Embryonic facial prominence (tissue), 1 donor: ENCODE measurements around the gene ANP32D.
"Not testable (repeated sequence)": the region's sequence is repeated elsewhere in the genome, so short reads cannot be mapped to it uniquely, and the experiment has no call there.

Experiments
- DNase-seq: peaks from one replicate; pipeline ENCODE4 v3.0.0-alpha.2; 2016; ENCODE audit errors: extremely low spot score

ANP32D gene

GRCh38 chr12:48472259-48472658, at the start of gene ANP32D:
Gene ANP32D (plus strand): TSS chr12:48472559. CDS start chr12:48472665, 106 bp downstream.
- DNase-seq: no peak

- no peak for DNase-seq
Observed at GRCh38 chr12:48423171-48423570, 49.2 kb upstream of the ANP32D start.

GRCh38 chr12:48424644-48425043, 47.7 kb upstream of the ANP32D start:
- DNase-seq: no peak

GRCh38 chr12:48434016-48434415, 38.3 kb upstream of the ANP32D start:
- not testable (repeated sequence) for DNase-seq

GRCh38 chr12:48441069-48441468, 31.3 kb upstream of the ANP32D start:
- DNase-seq: no peak

GRCh38 chr12:48442179-48442847, 30.0 kb upstream of the ANP32D start:
- no peak for DNase-seq

GRCh38 chr12:48445538-48445937, 26.8 kb upstream of the ANP32D start:
- DNase-seq: no peak

- DNase-seq: no peak
Observed at GRCh38 chr12:48446161-48446776, 26.1 kb upstream of the ANP32D start.

GRCh38 chr12:48447755-48448154, 24.6 kb upstream of the ANP32D start:
- DNase-seq: no peak

- no peak for DNase-seq
Observed at GRCh38 chr12:48451372-48451771, 21.0 kb upstream of the ANP32D start.

- not testable (repeated sequence) for DNase-seq
Observed at GRCh38 chr12:48452961-48453360, 19.4 kb upstream of the ANP32D start.

- DNase-seq: peak; percentile 25
Observed at GRCh38 chr12:48454667-48455066, 17.7 kb upstream of the ANP32D start.

- DNase-seq: no peak
Observed at GRCh38 chr12:48455116-48455515, 17.2 kb upstream of the ANP32D start.

- no peak for DNase-seq
Observed at GRCh38 chr12:48459259-48459658, 13.1 kb upstream of the ANP32D start.

- DNase-seq: not testable (repeated sequence)
Observed at GRCh38 chr12:48469027-48469426, 3.3 kb upstream of the ANP32D start.

- no peak for DNase-seq
Observed at GRCh38 chr12:48473061-48473460, 702 bp downstream of the ANP32D start.

GRCh38 chr12:48474497-48474896, 2.1 kb downstream of the ANP32D start:
- DNase-seq: not testable (repeated sequence)

- no peak for DNase-seq
Observed at GRCh38 chr12:48482198-48482597, 9.8 kb downstream of the ANP32D start, which contains the start of gene C12orf54. Gene C12orf54 (plus strand): TSS chr12:48482498. CDS start chr12:48483297, 799 bp downstream.

GRCh38 chr12:48482930-48483329, 10.6 kb downstream of the ANP32D start:
- DNase-seq: no peak

- DNase-seq: no peak
Observed at GRCh38 chr12:48486261-48486660, 13.9 kb downstream of the ANP32D start.

- DNase-seq: peak; percentile 18
Observed at GRCh38 chr12:48486679-48487078, 14.3 kb downstream of the ANP32D start.

- DNase-seq: no peak
Observed at GRCh38 chr12:48489012-48489411, 16.7 kb downstream of the ANP32D start.

- DNase-seq: not testable (repeated sequence)
Observed at GRCh38 chr12:48489456-48489855, 17.1 kb downstream of the ANP32D start.
